ENCODE measurements around the gene FREY1. TPM values are rescaled to one million over a fixed set of nuclear protein-coding genes. Genes with fewer than 3 reads are reported as not detected.

Gene FREY1
- total RNA-seq, 1 donor from 2014 or later = not detected

GRCh38 chr11:45928535-45929215 lies 21.6 kb upstream of the FREY1 start:
- Mint-ChIP-seq H3K36me3 (peaks cover 5% of the 10 kb centered on the region), H3K27ac (no peak overlapping the region), H3K27me3 (ENCODE audit: insufficient read depth, low read depth) (peaks cover 23% of the 10 kb centered on the region), H3K4me1 (peaks cover 6% of the 10 kb centered on the region), H3K4me3 (no peak overlapping the region), H3K9me3 (no peaks in the 10 kb centered on the region)
- H3K4me2 ChIP-seq = no peak overlapping the region
- no peaks in the 10 kb centered on the region for H3K4me1 ChIP-seq
- H3K27me3 ChIP-seq = no peaks in the 10 kb centered on the region
- no peak overlapping the region for H2AFZ ChIP-seq (replicated peaks)
- peaks cover 5% of the 10 kb centered on the region for H3K79me2 ChIP-seq (ENCODE audit: low read depth)
- DNase-seq (ENCODE audit: low spot score) = no peak
- H3K27ac ChIP-seq = no peak overlapping the region
- no peak overlapping the region for H3K9ac ChIP-seq
- H3K36me3 ChIP-seq = no peaks in the 10 kb centered on the region
- H3K9me3 ChIP-seq (ENCODE audit: low read depth) = no peaks in the 10 kb centered on the region
- H3F3A ChIP-seq (ENCODE audit: low read depth) = peaks cover 10% of the 10 kb centered on the region
- peaks cover 15% of the 10 kb centered on the region for H4K20me1 ChIP-seq (ENCODE audit: low read depth)
- TF ChIP-seq, protein P1, sequence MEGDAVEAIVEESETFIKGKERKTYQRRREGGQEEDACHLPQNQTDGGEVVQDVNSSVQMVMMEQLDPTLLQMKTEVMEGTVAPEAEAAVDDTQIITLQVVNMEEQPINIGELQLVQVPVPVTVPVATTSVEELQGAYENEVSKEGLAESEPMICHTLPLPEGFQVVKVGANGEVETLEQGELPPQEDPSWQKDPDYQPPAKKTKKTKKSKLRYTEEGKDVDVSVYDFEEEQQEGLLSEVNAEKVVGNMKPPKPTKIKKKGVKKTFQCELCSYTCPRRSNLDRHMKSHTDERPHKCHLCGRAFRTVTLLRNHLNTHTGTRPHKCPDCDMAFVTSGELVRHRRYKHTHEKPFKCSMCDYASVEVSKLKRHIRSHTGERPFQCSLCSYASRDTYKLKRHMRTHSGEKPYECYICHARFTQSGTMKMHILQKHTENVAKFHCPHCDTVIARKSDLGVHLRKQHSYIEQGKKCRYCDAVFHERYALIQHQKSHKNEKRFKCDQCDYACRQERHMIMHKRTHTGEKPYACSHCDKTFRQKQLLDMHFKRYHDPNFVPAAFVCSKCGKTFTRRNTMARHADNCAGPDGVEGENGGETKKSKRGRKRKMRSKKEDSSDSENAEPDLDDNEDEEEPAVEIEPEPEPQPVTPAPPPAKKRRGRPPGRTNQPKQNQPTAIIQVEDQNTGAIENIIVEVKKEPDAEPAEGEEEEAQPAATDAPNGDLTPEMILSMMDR (IDR thresholded peaks at IDR 0.05) = no peak
- TF ChIP-seq EZH2 (IDR thresholded peaks at IDR 0.05) (no peak), EZH2phosphoT487 (IDR thresholded peaks at IDR 0.05) (no peak)
- no peak overlapping the region for H3K4me3 ChIP-seq

DNA sequence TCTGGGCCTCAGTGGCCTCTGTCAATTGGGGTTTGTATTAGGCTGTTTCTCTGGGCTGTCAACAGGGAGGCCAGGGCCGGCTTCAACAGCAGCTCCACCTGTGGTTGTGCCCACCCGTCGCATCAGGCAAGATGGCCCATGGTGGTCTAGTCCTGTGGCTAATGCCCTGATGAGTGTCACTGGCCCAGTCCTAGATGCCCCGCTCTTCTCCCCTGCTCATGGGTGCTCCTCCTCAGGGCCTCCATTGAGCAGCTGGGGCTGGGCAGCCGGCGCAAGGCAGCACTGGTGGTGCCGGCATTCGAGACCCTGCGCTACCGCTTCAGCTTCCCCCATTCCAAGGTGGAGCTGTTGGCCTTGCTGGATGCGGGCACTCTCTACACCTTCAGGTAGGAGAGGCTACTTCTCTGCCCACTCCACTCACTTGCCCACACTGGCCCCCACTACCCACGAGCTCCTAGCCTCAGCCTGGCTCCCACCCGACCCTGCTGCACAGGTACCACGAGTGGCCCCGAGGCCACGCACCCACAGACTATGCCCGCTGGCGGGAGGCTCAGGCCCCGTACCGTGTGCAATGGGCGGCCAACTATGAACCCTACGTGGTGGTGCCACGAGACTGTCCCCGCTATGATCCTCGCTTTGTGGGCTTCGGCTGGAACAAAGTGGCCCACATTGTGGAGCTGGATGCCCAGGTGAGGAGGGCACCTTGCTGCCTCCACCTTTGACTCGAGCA lies 20.8 kb upstream of the FREY1 start:
- no peak overlapping the region for H3K27ac Mint-ChIP-seq
- H3K36me3 Mint-ChIP-seq = peaks cover 5% of the 10 kb centered on the region
- no peaks in the 10 kb centered on the region for H3K9me3 Mint-ChIP-seq
- H3K27me3 Mint-ChIP-seq (ENCODE audit: insufficient read depth, low read depth) = peaks cover 28% of the 10 kb centered on the region
- DNase-seq (ENCODE audit: low spot score) = no peak
- H3K9me3 ChIP-seq (ENCODE audit: low read depth) = no peaks in the 10 kb centered on the region
- peaks cover 9% of the 10 kb centered on the region for H3F3A ChIP-seq (ENCODE audit: low read depth)
- H3K4me3 Mint-ChIP-seq = no peak overlapping the region
- H4K20me1 ChIP-seq (ENCODE audit: low read depth) = peaks cover 15% of the 10 kb centered on the region
- no peak overlapping the region for H2AFZ ChIP-seq (replicated peaks)
- H3K4me1 Mint-ChIP-seq = peaks cover 9% of the 10 kb centered on the region
- H3K79me2 ChIP-seq (ENCODE audit: low read depth) = peaks cover 5% of the 10 kb centered on the region
- peaks cover 7% of the 10 kb centered on the region for H3K27me3 ChIP-seq
- TF ChIP-seq, protein P1 (IDR thresholded peaks at IDR 0.05) = no peak
- TF ChIP-seq EZH2 (IDR thresholded peaks at IDR 0.05) = no peak
- TF ChIP-seq EZH2phosphoT487 (IDR thresholded peaks at IDR 0.05) = no peak
- no peaks in the 10 kb centered on the region for H3K4me1 ChIP-seq
- H3K4me2 ChIP-seq = no peak overlapping the region
- no peaks in the 10 kb centered on the region for H3K36me3 ChIP-seq
- H3K4me3 ChIP-seq = no peak overlapping the region
- H3K9ac ChIP-seq = no peak overlapping the region
- no peak overlapping the region for H3K27ac ChIP-seq

- no peak overlapping the region for H3K27ac Mint-ChIP-seq
- H3K27me3 Mint-ChIP-seq (ENCODE audit: insufficient read depth, low read depth) = peaks cover 26% of the 10 kb centered on the region
- peaks cover 4% of the 10 kb centered on the region for H3K36me3 Mint-ChIP-seq
- Histone ChIP-seq H3K9ac (no peak overlapping the region), H3K4me3 (no peak overlapping the region), H3K27ac (no peak overlapping the region), H4K20me1 (ENCODE audit: low read depth) (peaks cover 15% of the 10 kb centered on the region), H3K27me3 (peaks cover 10% of the 10 kb centered on the region), H3K4me1 (no peaks in the 10 kb centered on the region), H3K4me2 (no peak overlapping the region), H3K79me2 (ENCODE audit: low read depth) (peaks cover 5% of the 10 kb centered on the region), H2AFZ (replicated peaks) (no peak overlapping the region), H3K9me3 (ENCODE audit: low read depth) (no peaks in the 10 kb centered on the region), H3F3A (ENCODE audit: low read depth) (peaks cover 9% of the 10 kb centered on the region), H3K36me3 (no peaks in the 10 kb centered on the region)
- no peak overlapping the region for H3K4me3 Mint-ChIP-seq
- DNase-seq (ENCODE audit: low spot score) = no peak
- no peaks in the 10 kb centered on the region for H3K9me3 Mint-ChIP-seq
- TF ChIP-seq EZH2 (IDR thresholded peaks at IDR 0.05) (no peak), EZH2phosphoT487 (IDR thresholded peaks at IDR 0.05) (no peak)
- TF ChIP-seq, protein P1 (IDR thresholded peaks at IDR 0.05) = no peak
- peaks cover 9% of the 10 kb centered on the region for H3K4me1 Mint-ChIP-seq
Observed at GRCh38 chr11:45927332-45927683, 20.2 kb upstream of the FREY1 start.
